MG63 (cell line): ENCODE results near the gene RUFY1. TPM values are rescaled to one million over a fixed set of nuclear protein-coding genes. Genes with fewer than 3 reads are reported as not detected.

Source experiments
- DNase-seq: peaks from one replicate; pipeline ENCODE4 v3.0.0-alpha.2; 2020
- H3K27me3 ChIP-seq: fragments of 250-450 bp; sonication (Bioruptor Pico); 2 replicates; pipeline ENCODE4 v1.5.1; 2020; ENCODE audit warnings: mild to moderate bottlenecking, moderate library complexity
- H3K36me3 ChIP-seq: fragments of 250-450 bp; sonication (Bioruptor Pico); 2 replicates; pipeline ENCODE4 v1.5.1; 2020; ENCODE audit warnings: mild to moderate bottlenecking, moderate library complexity
- H3K4me3 ChIP-seq: fragments of 250-450 bp; sonication (Bioruptor Pico); 2 replicates; pipeline ENCODE4 v1.5.1; 2020; ENCODE audit warnings: mild to moderate bottlenecking, moderate library complexity
- H3K9me3 ChIP-seq: fragments of 250-450 bp; sonication (Bioruptor Pico); 2 replicates; pipeline ENCODE4 v1.5.1; 2020; ENCODE audit warnings: mild to moderate bottlenecking, moderate library complexity
- total RNA-seq: library from RNA; depleted of rRNA; stranded (reverse); fragments of >200 nt; shearing (Covaris generic); gene quantifications from 2 replicates; pipeline ENCODE4 v1.2.3, GENCODE V29; 2014; ENCODE audit warnings: low replicate concordance

RUFY1 gene
- total RNA-seq, 1 experiment from 2014 or later = 65.6 TPM

DNA sequence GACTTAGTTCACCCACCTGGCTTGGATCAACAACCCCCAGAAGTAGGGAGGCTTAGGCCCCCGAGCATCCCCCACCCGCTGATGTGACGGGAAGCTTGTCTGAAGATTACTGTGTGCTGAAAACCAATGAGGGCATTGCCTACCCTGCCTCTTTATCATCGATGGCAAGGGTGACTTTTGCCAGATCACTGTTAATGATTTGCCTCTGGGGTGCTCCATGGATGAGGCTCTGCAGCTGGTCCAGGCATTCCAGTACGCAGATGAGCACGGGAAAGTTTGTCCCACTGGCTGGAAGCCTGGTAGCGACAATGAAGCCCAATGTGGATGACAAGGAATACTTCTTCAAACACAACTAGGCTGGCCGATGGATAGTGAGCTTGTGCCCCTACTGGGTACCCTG is 22.0 kb downstream of the RUFY1 start:
- H3K4me3 ChIP-seq = no peak overlapping the region
- DNase-seq = no peak
- peaks cover 79% of the 10 kb centered on the region for H3K36me3 ChIP-seq
- H3K9me3 ChIP-seq = no peaks in the 10 kb centered on the region
- no peaks in the 10 kb centered on the region for H3K27me3 ChIP-seq

DNA sequence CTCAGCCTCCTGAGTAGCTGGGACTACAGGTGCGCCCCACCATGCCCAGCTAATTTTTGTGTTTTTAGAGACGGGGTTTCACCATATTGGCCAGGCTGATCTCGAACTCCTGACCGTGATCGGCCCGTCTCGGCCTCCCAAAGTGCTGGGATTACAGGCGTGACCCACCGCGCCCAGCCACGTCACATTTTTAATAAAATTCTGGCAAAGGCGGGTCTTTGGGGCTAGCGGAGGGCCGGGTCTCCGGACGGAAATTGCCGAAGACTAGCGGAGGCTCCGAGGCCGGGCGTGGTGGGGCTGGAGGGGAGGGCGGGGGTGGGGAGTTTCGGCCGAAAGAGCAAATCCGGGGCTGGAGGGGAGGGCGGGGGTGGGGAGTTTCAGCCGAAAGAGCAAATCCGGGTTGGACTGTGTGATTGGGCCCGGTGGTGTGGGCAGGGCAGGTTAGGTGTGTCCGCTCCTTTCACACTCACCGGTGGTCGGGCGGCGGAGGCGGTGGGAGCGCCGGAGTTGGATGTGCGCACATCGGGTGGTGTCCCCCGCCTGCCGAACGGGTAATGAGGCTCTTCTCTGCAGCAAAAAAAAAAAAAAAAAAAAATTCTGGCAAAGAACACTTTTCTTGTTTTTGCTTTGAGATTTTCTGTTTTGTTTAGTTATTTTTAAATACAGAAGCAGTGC is 27.1 kb downstream of the RUFY1 start:
- Histone ChIP-seq H3K4me3 (no peak overlapping the region), H3K9me3 (no peaks in the 10 kb centered on the region), H3K36me3 (peaks cover 59% of the 10 kb centered on the region), H3K27me3 (no peaks in the 10 kb centered on the region)
- no peak for DNase-seq

DNA sequence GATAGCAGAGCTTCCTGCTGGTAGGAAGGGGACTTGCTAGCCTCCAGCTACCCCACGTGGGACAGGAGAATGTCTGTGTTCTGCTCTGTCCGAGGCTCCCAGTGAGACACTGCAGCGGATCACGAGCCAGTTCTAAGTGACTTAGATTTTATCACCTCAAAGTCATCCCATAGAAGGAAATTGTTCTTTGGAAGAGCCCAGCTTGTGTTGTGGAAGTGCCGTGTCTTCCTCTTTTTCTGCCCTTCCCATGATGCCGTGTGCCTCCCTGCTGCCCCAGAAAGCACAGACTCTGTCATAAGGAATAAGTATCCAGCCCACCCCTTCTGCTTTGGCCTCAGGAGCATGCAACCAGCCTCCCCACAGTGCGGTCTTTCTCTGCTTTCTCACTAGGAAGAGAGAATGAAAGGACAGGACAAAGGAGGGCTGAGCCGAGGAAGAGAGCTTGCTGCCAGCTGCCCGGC is 35.6 kb downstream of the RUFY1 start:
- H3K27me3 ChIP-seq = no peaks in the 10 kb centered on the region
- H3K9me3 ChIP-seq = no peaks in the 10 kb centered on the region
- DNase-seq = no peak
- peaks cover 61% of the 10 kb centered on the region for H3K36me3 ChIP-seq
- no peak overlapping the region for H3K4me3 ChIP-seq

DNA sequence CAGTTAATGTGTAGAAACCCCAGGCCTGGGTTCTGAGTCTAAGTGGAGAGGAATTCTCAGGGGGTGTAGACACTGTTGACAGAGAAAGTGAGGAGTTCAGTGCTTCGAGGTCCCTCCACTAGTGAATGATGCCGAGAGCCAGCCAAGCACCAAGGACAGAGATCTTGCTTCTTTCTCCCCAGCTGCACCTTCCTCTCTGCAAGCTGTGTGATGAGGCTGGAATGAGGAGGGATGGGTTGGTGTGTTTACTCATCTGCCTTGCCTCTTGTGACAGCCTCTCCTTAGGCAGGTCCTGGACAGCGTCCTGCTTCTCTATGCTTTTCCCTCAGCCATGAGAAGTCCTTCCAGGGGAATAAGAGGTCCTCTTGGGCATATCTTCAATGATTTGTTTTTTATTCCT is 37.8 kb downstream of the RUFY1 start:
- Histone ChIP-seq H3K27me3 (no peaks in the 10 kb centered on the region), H3K36me3 (peaks cover 69% of the 10 kb centered on the region), H3K9me3 (no peaks in the 10 kb centered on the region), H3K4me3 (no peak overlapping the region)
- no peak for DNase-seq

DNA sequence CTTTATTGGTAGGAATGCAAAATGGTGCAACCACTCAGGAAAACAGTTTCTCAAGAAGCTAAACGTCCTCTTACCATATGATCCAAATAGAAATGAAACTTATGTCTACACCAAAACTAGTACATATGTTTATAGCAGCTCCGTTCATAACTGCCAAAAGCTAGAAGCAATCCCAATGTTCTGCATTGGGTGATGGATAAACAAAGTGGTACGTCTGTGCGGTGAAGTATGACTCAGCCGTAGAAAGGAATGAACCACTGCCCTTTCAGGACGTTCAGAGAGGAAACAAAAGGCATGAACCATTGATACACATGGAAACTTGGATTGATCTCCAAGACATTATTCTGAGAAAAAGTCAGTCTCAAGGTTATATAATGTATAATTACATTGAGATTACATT is 45.6 kb downstream of the RUFY1 start:
- H3K4me3 ChIP-seq = no peak overlapping the region
- H3K27me3 ChIP-seq = no peaks in the 10 kb centered on the region
- DNase-seq = no peak
- peaks cover 86% of the 10 kb centered on the region for H3K36me3 ChIP-seq
- no peaks in the 10 kb centered on the region for H3K9me3 ChIP-seq

DNA sequence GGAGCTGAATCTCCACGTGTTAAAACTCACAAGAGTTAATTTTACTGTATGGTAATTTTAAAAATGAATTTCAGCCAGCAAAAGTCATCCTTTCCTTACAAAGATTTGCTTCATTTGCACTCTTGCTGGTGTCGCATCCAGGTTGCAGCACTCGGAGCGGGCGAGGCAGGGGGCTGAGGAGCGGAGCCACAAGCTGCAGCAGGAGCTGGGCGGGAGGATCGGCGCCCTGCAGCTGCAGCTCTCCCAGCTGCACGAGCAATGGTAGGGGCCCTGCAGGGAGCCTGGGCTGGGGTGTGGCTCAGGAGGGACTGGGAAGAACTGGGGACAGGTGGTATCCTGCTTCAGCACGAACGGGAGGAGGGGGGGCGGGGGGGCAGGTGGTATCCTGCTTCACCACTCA is 46.1 kb downstream of the RUFY1 start:
- DNase-seq = no peak
- H3K9me3 ChIP-seq = no peaks in the 10 kb centered on the region
- peaks cover 85% of the 10 kb centered on the region for H3K36me3 ChIP-seq
- H3K4me3 ChIP-seq = no peak overlapping the region
- no peaks in the 10 kb centered on the region for H3K27me3 ChIP-seq

DNA sequence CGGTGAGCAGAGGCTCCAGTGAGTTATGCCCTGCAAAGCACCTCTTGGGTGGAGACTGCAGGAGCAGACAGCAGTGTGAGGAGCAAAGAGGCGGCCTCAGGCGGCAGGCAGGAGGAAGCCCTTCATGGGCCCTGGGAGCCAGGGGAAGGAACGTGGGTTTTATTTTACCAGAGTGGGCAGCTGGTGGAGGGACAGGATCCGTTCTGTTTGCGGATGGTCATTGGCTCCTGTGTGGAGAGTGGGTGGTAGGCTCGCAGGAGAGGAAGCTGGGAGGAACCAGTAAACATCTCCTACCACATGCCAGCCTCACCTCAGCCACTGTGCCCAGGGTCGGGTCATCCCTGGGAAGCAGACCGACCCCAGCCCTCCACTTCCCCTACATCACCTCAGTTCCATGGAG is 48.7 kb downstream of the RUFY1 start:
- no peak for DNase-seq
- Histone ChIP-seq H3K36me3 (peaks cover 82% of the 10 kb centered on the region), H3K9me3 (no peaks in the 10 kb centered on the region), H3K4me3 (no peak overlapping the region), H3K27me3 (no peaks in the 10 kb centered on the region)

DNA sequence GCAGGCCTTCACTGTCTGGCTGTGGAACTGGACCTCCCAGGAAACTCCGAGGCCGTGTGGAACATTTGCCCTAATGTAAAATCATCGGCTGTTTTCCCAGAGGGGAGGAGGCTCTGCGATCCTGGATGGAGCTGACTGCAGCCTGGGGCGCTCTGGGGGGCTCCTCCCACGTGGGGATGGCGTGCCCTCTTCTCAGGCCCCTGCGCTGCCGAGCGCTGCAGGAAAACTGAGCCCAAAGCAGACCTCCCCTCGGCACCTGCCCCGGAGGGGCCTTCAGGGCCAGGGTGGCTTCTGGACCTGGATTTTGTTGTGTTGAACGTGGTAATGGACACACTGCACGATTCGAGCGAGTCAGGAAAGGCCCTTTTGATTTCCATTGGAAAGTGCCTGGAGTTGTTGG is 49.2 kb downstream of the RUFY1 start:
- peaks cover 84% of the 10 kb centered on the region for H3K36me3 ChIP-seq
- no peaks in the 10 kb centered on the region for H3K27me3 ChIP-seq

DNA sequence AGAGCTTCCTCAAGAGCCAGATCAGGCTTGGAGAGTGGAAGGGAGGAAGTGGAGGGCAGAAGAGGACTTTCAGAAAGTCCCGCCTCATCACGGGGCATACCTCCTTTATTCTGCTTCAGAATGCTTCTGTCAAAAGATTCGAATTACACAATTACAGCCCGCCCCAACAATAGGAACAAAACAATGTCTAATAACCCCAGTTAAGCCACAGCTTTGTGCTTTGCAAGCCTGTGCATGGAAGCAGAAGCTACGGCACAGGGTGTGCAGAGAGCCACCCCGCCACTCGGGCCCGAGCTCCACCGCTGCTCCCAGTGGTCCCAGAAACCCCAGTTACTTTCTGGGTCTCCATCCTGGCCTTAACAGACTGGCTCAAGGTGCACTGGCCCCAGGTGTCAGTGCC is 49.6 kb downstream of the RUFY1 start:
- Histone ChIP-seq H3K27me3 (no peaks in the 10 kb centered on the region), H3K9me3 (no peaks in the 10 kb centered on the region), H3K36me3 (peaks cover 84% of the 10 kb centered on the region), H3K4me3 (no peak overlapping the region)
- DNase-seq = no peak

More for the DNA sequence above, 49.2 kb downstream of the RUFY1 start:
- no peak for DNase-seq
- H3K9me3 ChIP-seq = no peaks in the 10 kb centered on the region
- H3K4me3 ChIP-seq = no peak overlapping the region

DNA sequence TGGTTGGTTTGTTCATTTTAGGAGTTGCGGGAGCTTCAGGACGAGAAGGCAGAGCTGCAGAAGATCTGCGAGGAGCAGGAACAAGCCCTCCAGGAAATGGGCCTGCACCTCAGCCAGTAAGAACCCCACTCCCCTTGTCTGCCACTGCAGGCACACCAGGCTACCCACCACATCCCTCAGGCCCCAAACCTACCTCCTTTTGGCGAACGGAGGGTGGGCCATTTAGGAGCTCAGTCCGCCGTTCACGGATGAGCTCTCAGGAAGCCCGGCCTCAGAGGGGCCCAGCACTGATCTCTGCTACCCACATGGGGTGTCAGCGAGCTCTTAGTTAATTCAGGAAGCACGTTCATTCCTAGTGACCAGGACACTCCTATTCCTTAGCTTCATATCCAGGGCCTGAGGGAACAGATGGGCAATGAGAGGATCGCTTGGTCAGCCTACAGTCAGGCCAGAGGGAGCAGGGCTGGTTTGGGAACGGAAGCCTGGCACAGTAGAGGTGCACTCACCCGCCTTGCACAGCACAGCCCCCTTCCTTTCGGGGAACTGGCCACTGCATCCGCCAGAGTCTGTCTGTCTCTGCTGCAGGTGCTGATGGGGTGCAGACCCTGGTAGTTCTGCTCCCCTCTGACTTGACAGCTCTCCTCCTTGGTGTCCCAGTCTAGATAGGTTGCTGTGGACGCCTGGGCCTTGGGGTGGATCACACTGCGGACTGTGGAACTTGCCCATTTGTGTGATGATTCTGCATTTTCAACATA is 51.7 kb downstream of the RUFY1 start:
- DNase-seq = no peak
- H3K27me3 ChIP-seq = no peaks in the 10 kb centered on the region
- H3K36me3 ChIP-seq = peaks cover 87% of the 10 kb centered on the region
- H3K9me3 ChIP-seq = no peaks in the 10 kb centered on the region
- no peak overlapping the region for H3K4me3 ChIP-seq

DNA sequence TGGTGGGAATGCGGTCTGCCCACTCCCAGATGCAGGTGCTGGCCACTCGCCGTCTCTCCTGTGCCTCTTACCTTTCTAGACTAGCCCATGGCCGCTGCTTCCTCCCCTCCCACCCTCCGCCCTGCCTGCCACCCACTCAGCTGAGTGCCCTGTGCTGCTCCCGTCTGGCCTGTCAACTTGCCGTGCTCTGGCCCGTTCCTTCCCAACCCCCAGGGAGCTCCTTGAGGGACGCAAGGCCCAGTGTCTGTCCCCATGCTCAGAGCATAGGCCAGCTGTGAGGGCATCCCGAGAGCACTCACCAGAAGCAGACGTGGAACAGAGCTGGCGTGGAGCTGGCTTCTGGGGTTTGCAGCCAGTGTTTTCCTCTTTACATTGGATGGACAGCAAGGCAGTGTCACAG is 53.0 kb downstream of the RUFY1 start:
- H3K27me3 ChIP-seq = no peaks in the 10 kb centered on the region
- DNase-seq = no peak
- peaks cover 85% of the 10 kb centered on the region for H3K36me3 ChIP-seq
- no peak overlapping the region for H3K4me3 ChIP-seq
- no peaks in the 10 kb centered on the region for H3K9me3 ChIP-seq

DNA sequence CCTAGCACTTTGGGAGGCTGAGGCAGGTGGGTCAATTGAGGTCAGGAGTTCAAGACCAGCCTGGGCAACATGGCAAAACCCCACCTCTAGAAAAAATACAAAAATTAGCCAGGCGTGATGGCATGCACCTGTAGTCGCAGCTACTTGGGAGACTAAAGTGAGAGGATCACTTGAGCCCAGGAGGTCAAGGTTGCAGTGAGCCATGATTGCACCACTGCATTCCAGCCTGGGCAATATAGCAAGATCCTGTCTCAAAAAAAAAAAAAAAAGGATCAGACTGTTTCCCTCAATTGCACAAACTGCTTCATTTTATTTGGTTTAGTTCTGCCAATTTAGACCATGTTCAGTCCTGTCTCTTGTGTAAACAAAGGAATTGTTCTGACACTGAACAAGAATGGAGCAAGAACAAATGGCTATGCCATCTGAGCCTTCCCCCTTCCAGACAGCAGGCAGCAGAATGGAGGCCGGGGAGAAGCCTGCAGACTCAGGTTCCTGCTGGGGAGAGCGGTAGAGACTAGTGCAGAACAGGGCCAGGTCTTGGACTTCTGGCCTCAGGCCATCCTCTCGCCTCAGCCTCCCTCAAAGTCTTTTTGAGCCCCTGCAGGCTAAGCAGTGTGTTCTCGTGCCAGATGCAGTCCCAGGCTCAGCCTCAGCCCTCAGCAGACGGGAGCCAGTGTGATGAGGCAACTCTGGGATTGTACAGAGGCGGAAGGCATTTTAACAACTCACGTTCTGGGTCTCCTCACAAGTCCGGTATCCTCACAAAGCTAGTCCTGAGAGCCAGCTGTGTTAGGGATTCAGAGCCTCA is 54.9 kb downstream of the RUFY1 start:
- H3K27me3 ChIP-seq = no peaks in the 10 kb centered on the region
- no peak for DNase-seq
- peaks cover 83% of the 10 kb centered on the region for H3K36me3 ChIP-seq
- no peaks in the 10 kb centered on the region for H3K9me3 ChIP-seq
- no peak overlapping the region for H3K4me3 ChIP-seq

DNA sequence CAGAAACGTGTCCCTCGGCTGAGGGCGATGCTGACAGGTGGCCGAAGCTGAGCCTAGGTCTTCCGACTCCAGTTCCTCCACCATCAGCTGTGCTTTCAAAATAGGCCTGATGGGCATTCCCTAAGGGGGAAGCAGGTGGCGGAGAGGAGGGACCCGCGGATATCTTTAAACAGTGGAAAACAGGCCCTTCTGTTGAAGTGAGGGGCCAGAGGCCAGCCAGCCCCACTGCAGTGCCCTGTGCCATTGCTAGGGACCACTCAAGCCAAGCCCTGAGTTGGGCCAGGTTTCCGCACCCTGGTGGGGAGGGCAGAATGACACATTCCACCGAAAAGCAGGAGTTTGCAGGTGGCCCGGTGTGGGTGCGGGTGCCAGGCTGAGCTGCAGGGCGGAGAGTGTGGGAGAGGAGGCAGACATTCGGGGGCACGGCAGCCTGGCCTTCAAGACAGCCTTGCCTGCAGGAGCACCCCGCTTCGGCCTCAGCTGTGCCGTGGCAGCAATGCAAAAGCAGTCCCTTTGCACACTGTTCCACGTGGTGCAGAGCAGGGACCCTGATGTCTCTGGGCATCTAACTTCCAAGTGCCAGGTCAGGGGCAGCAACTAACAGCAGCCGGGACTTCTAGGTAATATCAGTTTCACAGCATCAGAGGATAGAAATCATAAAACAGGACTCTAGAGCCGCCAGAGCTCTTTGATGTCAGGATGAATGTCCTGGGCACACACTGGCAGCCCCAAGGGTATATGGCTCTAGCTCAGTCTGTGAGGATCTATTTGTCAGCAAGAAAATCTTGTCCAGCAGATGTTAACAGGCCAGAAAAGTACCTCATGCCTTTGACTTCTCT is 55.9 kb downstream of the RUFY1 start:
- no peak overlapping the region for H3K4me3 ChIP-seq
- DNase-seq = no peak
- no peaks in the 10 kb centered on the region for H3K9me3 ChIP-seq
- H3K36me3 ChIP-seq = peaks cover 85% of the 10 kb centered on the region
- H3K27me3 ChIP-seq = no peaks in the 10 kb centered on the region

DNA sequence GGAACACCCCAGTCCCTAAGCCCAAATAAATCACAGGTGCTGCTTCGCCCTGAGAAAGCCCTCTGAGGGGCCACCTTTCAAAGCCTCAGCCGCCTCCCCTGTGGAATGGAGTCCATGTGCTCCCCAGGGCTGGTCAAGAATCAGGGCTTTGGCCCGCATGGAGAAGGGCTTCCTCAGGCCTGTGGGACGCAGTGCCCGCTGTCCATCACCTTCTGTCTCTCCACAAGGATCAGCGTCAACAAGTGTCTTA is 56.5 kb downstream of the RUFY1 start:
- no peak for DNase-seq
- no peaks in the 10 kb centered on the region for H3K9me3 ChIP-seq
- H3K4me3 ChIP-seq = no peak overlapping the region
- H3K36me3 ChIP-seq = peaks cover 87% of the 10 kb centered on the region
- no peaks in the 10 kb centered on the region for H3K27me3 ChIP-seq

DNA sequence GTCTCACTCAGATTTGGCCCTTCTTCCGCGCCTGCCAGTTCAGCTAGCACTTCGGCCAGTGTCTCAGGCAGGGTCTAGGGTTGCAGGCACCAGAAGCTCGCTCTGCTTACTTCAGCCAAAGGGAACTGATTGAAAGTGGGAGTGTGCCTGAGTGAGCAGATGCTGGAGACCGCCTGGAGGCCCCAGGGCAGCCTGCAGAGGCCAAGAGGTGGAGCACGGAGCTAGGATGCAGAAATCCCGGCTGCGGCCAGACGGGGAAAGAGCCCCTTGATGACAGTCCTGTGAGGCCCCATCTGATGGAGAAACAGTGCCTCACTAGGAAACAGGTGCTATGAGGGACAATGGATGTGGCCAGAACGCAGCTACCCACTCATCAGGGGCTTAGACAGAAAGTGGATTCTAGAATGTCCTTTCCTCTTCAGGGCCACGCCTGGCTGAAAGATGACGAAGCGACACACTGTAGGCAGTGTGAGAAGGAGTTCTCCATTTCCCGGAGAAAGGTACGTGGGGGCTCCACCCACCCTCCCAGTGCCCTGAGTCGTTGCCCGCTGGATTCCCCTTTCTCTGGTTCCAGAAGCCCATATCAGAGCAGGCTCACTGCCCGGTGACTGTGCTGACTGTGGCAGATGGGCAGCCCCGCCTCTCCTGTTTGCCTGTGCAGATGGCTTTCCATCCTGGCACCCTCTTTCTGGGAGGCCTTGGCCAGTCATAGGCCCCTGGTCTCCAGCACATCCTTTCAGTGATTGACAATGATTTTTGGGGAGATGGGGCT is 57.0 kb downstream of the RUFY1 start:
- no peaks in the 10 kb centered on the region for H3K9me3 ChIP-seq
- DNase-seq = peak; percentile 67
- no peaks in the 10 kb centered on the region for H3K27me3 ChIP-seq
- no peak overlapping the region for H3K4me3 ChIP-seq
- peaks cover 85% of the 10 kb centered on the region for H3K36me3 ChIP-seq

DNA sequence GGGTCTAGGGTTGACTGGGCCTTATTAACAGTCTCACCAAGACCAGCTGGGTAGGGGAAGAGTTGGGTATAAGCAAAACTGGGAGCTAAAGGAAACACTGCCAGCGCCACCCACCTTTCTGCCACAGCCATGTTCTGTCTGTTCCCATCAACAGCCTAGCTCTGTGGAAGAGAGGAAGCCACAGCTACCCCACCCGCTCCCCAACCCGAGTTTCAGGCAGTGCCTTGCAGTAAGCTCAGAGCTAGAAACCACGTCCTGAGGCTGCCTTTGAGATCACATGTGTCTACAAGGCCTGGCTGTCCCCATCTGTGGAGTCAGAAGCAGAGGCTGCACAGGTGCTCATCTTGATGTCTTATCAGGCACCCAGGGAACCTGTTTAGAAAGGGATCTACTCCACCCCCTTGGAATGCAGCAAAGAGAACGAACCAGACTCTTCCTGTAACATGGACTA is 57.8 kb downstream of the RUFY1 start:
- no peak overlapping the region for H3K4me3 ChIP-seq
- DNase-seq = peak; percentile 33

More for the DNA sequence above, 57.8 kb downstream of the RUFY1 start:
- H3K36me3 ChIP-seq = peaks cover 86% of the 10 kb centered on the region
- no peaks in the 10 kb centered on the region for H3K9me3 ChIP-seq
- no peaks in the 10 kb centered on the region for H3K27me3 ChIP-seq
